ENCODE data around the gene SFN. TPM values are rescaled to one million over a fixed set of nuclear protein-coding genes. Genes with fewer than 3 reads are reported as not detected.

The SFN gene
- total RNA-seq, 1 experiment from 2014 or later: 23.1 TPM

- no peak for DNase-seq (ENCODE audit: extremely low read depth, low read depth)
These were observed 47.0 kb downstream of the SFN start for GRCh38 chr1:26909951-26910342.

- no peak for DNase-seq (ENCODE audit: extremely low read depth, low read depth)
These were observed 47.6 kb downstream of the SFN start for GRCh38 chr1:26910343-26911160.

GRCh38 chr1:26911399-26912146 lies 48.6 kb downstream of the SFN start:
- no peak for DNase-seq (ENCODE audit: extremely low read depth, low read depth)

- DNase-seq (ENCODE audit: extremely low read depth, low read depth): no peak
These were observed 49.2 kb downstream of the SFN start for GRCh38 chr1:26912147-26912490.

GRCh38 chr1:26913389-26913753 lies 50.4 kb downstream of the SFN start:
- no peak for DNase-seq (ENCODE audit: extremely low read depth, low read depth)

Small RNA genes lying within 50 kb of the gene (small RNA-seq; reads per million reads assigned to genes)
- gene RN7SL165P: 0 reads per million in 2 experiments

Other genes starting within 250 kb of the SFN start
- 16.5 and 17.6 TPM in 2 replicates for gene ARID1A, start 167.1 kb upstream of the SFN start, total RNA-seq (2014; rRNA removed; shearing (Covaris generic))
- gene PIGV, start 75.2 kb upstream of the SFN start, total RNA-seq (2014; rRNA removed; shearing (Covaris generic)): 13.6 and 14.0 TPM in 2 replicates
- 12.5 and 15.2 TPM in 2 replicates for gene ZDHHC18, start 36.5 kb upstream of the SFN start, total RNA-seq (2014; rRNA removed; shearing (Covaris generic))
- gene GPN2, start 27.1 kb downstream of the SFN start, total RNA-seq (2014; rRNA removed; shearing (Covaris generic)): 13.5 and 19.5 TPM in 2 replicates
- 6.7 and 7.5 TPM in 2 replicates for gene GPATCH3, start 37.3 kb downstream of the SFN start, total RNA-seq (2014; rRNA removed; shearing (Covaris generic))
- not detected in 2 replicates for gene NR0B2, start 50.8 kb downstream of the SFN start, total RNA-seq (2014; rRNA removed; shearing (Covaris generic))
- gene NUDC, start 58.6 kb downstream of the SFN start, total RNA-seq (2014; rRNA removed; shearing (Covaris generic)): 40.2 and 60.1 TPM in 2 replicates
- not detected in 2 replicates for gene KDF1, start 97.3 kb downstream of the SFN start, total RNA-seq (2014; rRNA removed; shearing (Covaris generic))
- 1.1 and 2.1 TPM in 2 replicates for gene TRNP1, start 130.5 kb downstream of the SFN start, total RNA-seq (2014; rRNA removed; shearing (Covaris generic))
- gene TENT5B, start 149.7 kb downstream of the SFN start, total RNA-seq (2014; rRNA removed; shearing (Covaris generic)): 0.07 TPM in 1 of 2 replicates, not detected in the other

Measured in NCI-H460 (cell line).